Measurements from ENCODE around the gene KCNK15. TPM values are rescaled to one million over a fixed set of nuclear protein-coding genes. Genes with fewer than 3 reads are reported as not detected.

The KCNK15 gene
- total RNA-seq, 2 donors from 2014 or later = 0.21 to 0.27 TPM

GRCh38 chr20:44769481-44769863 lies 23.8 kb downstream of the KCNK15 start:
- Histone ChIP-seq H3K36me3 (no peaks in the 10 kb centered on the region), H3K9ac (ENCODE audit: low read depth in 2 of 2, low read length in 2 of 2) (no peak overlapping the region), H3K4me1 (no peaks in the 10 kb centered on the region), H3K9me3 (no peaks in the 10 kb centered on the region), H3K27me3 (no peaks in the 10 kb centered on the region), H3K4me3 (no peak overlapping the region), H3K27ac (no peak overlapping the region)
- intact Hi-C loops (cut with DNase I) = no loop called here
- TF ChIP-seq CTCF (IDR thresholded peaks at IDR 0.05) = no peak
- DNase-seq = no peak

- H3K27me3 ChIP-seq = no peaks in the 10 kb centered on the region
- no peak for DNase-seq
- no peak for TF ChIP-seq CTCF (IDR thresholded peaks at IDR 0.05)
- intact Hi-C loops (cut with DNase I) = no loop called here
- no peak overlapping the region for H3K9ac ChIP-seq (ENCODE audit: low read depth in 2 of 2, low read length in 2 of 2)
- H3K4me3 ChIP-seq = no peak overlapping the region
- no peak overlapping the region for H3K27ac ChIP-seq
- H3K9me3 ChIP-seq = no peaks in the 10 kb centered on the region
- H3K4me1 ChIP-seq = no peaks in the 10 kb centered on the region
- no peaks in the 10 kb centered on the region for H3K36me3 ChIP-seq
These were observed 25.0 kb downstream of the KCNK15 start for GRCh38 chr20:44770484-44771171.

- Histone ChIP-seq H3K36me3 (no peaks in the 10 kb centered on the region), H3K9ac (ENCODE audit: low read depth in 2 of 2, low read length in 2 of 2) (no peak overlapping the region), H3K4me1 (no peaks in the 10 kb centered on the region), H3K4me3 (no peak overlapping the region), H3K27ac (no peak overlapping the region), H3K9me3 (no peaks in the 10 kb centered on the region), H3K27me3 (no peaks in the 10 kb centered on the region)
- intact Hi-C loops (cut with DNase I) = no loop called here
- no peak for DNase-seq
- TF ChIP-seq CTCF (IDR thresholded peaks at IDR 0.05) = no peak
These were observed 25.5 kb downstream of the KCNK15 start for GRCh38 chr20:44771172-44771535.

- no peak overlapping the region for H3K27ac ChIP-seq
- no peak overlapping the region for H3K4me3 ChIP-seq
- H3K9ac ChIP-seq (ENCODE audit: low read depth in 2 of 2, low read length in 2 of 2) = no peak overlapping the region
- no peaks in the 10 kb centered on the region for H3K4me1 ChIP-seq
- H3K27me3 ChIP-seq = no peaks in the 10 kb centered on the region
- no peaks in the 10 kb centered on the region for H3K36me3 ChIP-seq
- intact Hi-C loops (cut with DNase I) = no loop called here
- H3K9me3 ChIP-seq = no peaks in the 10 kb centered on the region
- TF ChIP-seq CTCF (IDR thresholded peaks at IDR 0.05) = no peak
- no peak for DNase-seq
These were observed 27.0 kb downstream of the KCNK15 start for GRCh38 chr20:44772636-44773035.

GRCh38 chr20:44773070-44773829 lies 27.6 kb downstream of the KCNK15 start:
- no peak for DNase-seq
- no peaks in the 10 kb centered on the region for H3K9me3 ChIP-seq
- no peaks in the 10 kb centered on the region for H3K27me3 ChIP-seq
- no peaks in the 10 kb centered on the region for H3K36me3 ChIP-seq
- H3K4me3 ChIP-seq = no peak overlapping the region
- no peak for TF ChIP-seq CTCF (IDR thresholded peaks at IDR 0.05)
- no peaks in the 10 kb centered on the region for H3K4me1 ChIP-seq
- H3K27ac ChIP-seq = no peak overlapping the region
- H3K9ac ChIP-seq (ENCODE audit: low read depth in 2 of 2, low read length in 2 of 2) = no peak overlapping the region
- intact Hi-C loops (cut with DNase I) = no loop called here
